WTC11 (cell line): ENCODE measurements around the gene CBLB. TPM values are rescaled to one million over a fixed set of nuclear protein-coding genes. Genes with fewer than 3 reads are reported as not detected.

Experiments
- ATAC-seq: fragments of 200-7000 bp; cut with Tn5 transposase; 2 replicates; pipeline ENCODE4 v1.10.0; 2021; ENCODE audit warnings: mild to moderate bottlenecking, moderate library complexity
- CTCF ChIA-PET: fragments of 300-600 bp; sonication (Branson Sonifier 250); formaldehyde crosslinking; loops from one replicate; lab custom pipeline; 2021; ENCODE audit warnings: antibody characterized with exemption; lab: Charles Lee
- POLR2A ChIA-PET: fragments of 350-600 bp; sonication (Branson Sonifier 250); formaldehyde crosslinking; loops from one replicate; lab custom pipeline; 2021; ENCODE audit warnings: antibody characterized with exemption; lab: Charles Lee
- DNase-seq: peaks from one replicate; pipeline ENCODE4 v3.0.0; 2021; ENCODE audit warnings: low spot score
- H3K27ac Mint-ChIP-seq: 2 replicates; pipeline ENCODE4 v1.8.0; 2021; ENCODE audit warnings: mixed read lengths
- H3K27me3 Mint-ChIP-seq: 2 replicates; pipeline ENCODE4 v1.8.0; 2021; ENCODE audit warnings: low read depth, mild to moderate bottlenecking, moderate library complexity, mixed read lengths
- H3K36me3 Mint-ChIP-seq: 2 replicates; pipeline ENCODE4 v1.8.0; 2021; ENCODE audit warnings: mixed read lengths
- H3K4me1 Mint-ChIP-seq: 2 replicates; pipeline ENCODE4 v1.8.0; 2022; ENCODE audit warnings: mixed read lengths
- H3K4me3 Mint-ChIP-seq: 2 replicates; pipeline ENCODE4 v1.8.0; 2021; ENCODE audit warnings: mild to moderate bottlenecking, moderate library complexity, mixed read lengths
- H3K9me3 Mint-ChIP-seq: 2 replicates; pipeline ENCODE4 v1.8.0; 2021; ENCODE audit warnings: mixed read lengths
- AFF4 ChIP-seq: sonication (generic); formaldehyde crosslinking; IDR thresholded peaks from 2 replicates; pipeline ENCODE4 v1.8.1; 2023; ENCODE audit warnings: mild to moderate bottlenecking, missing genetic modification reagents, borderline replicate concordance
- CDX4 ChIP-seq: fragments of 250-450 bp; sonication (Bioruptor Pico); IDR thresholded peaks from 2 replicates; pipeline ENCODE4 v1.9.0; 2021; ENCODE audit warnings: moderate library complexity, mild to moderate bottlenecking, inconsistent platforms, borderline replicate concordance
- E2F1 ChIP-seq: sonication (generic); formaldehyde crosslinking; IDR thresholded peaks from 2 replicates; pipeline ENCODE4 v1.8.0; 2022; ENCODE audit warnings: mild to moderate bottlenecking, missing genetic modification reagents
- EMX1 ChIP-seq: fragments of 250-450 bp; sonication (Bioruptor Pico); IDR thresholded peaks from 2 replicates; pipeline ENCODE4 v1.8.0; 2021; ENCODE audit warnings: mild to moderate bottlenecking
- ETV6 ChIP-seq: sonication (generic); formaldehyde crosslinking; IDR thresholded peaks from 2 replicates; pipeline ENCODE4 v1.8.1; 2022; ENCODE audit warnings: mild to moderate bottlenecking, missing genetic modification reagents
- KAT7 ChIP-seq: sonication (generic); formaldehyde crosslinking; IDR thresholded peaks from 2 replicates; pipeline ENCODE4 v1.8.1; 2023; ENCODE audit warnings: missing genetic modification reagents, mild to moderate bottlenecking, borderline replicate concordance
- RORB ChIP-seq: fragments of 250-450 bp; sonication (Bioruptor Pico); IDR thresholded peaks from 2 replicates; pipeline ENCODE4 v1.9.0; 2021; ENCODE audit warnings: mild to moderate bottlenecking
- SP1 ChIP-seq: sonication (generic); formaldehyde crosslinking; conservative IDR thresholded peaks from 2 replicates; pipeline ENCODE4 v1.8.1; 2022; ENCODE audit warnings: missing genetic modification reagents
- TP53 ChIP-seq: sonication (generic); formaldehyde crosslinking; IDR thresholded peaks from 2 replicates; pipeline ENCODE4 v1.8.1; 2023; ENCODE audit warnings: mild to moderate bottlenecking, missing genetic modification reagents
- ZNF121 ChIP-seq: sonication (generic); formaldehyde crosslinking; IDR thresholded peaks from 2 replicates; pipeline ENCODE4 v1.8.0; 2023; ENCODE audit warnings: missing genetic modification reagents
- ZNF232 ChIP-seq: sonication (generic); formaldehyde crosslinking; IDR thresholded peaks from 2 replicates; pipeline ENCODE4 v1.8.0; 2022; ENCODE audit warnings: mild to moderate bottlenecking, missing genetic modification reagents
- ZNF416 ChIP-seq: fragments of 250-450 bp; sonication (Bioruptor Pico); IDR thresholded peaks from 2 replicates; pipeline ENCODE4 v1.9.0; 2021; ENCODE audit warnings: mild to moderate bottlenecking, inconsistent platforms
- ZNF423 ChIP-seq: fragments of 250-450 bp; sonication (Bioruptor Pico); IDR thresholded peaks from 2 replicates; pipeline ENCODE4 v2.1.2; 2022; ENCODE audit warnings: mild to moderate bottlenecking, moderate library complexity
- ZNF671 ChIP-seq: fragments of 250-450 bp; sonication (Bioruptor Pico); IDR thresholded peaks from 2 replicates; pipeline ENCODE4 v1.8.0; 2021; ENCODE audit warnings: mild to moderate bottlenecking
- total RNA-seq: library from RNA; stranded (reverse); gene quantifications from 3 replicates; pipeline ENCODE4 v1.2.3, GENCODE V29; 2021
- TF ChIP-seq, protein P1 (sequence below): fragments of 250-450 bp; sonication (Bioruptor Pico); IDR thresholded peaks from 2 replicates; pipeline ENCODE4 v1.9.0; 2021; ENCODE audit warnings: mild to moderate bottlenecking, borderline replicate concordance
- TF ChIP-seq, protein P2 (sequence below): sonication (generic); formaldehyde crosslinking; IDR thresholded peaks from 2 replicates; pipeline ENCODE4 v1.8.0; 2022; ENCODE audit warnings: missing genetic modification reagents
- TF ChIP-seq, protein P3 (sequence below): fragments of 250-450 bp; sonication (Bioruptor Pico); conservative IDR thresholded peaks from 2 replicates; pipeline ENCODE4 v1.9.0; 2021; ENCODE audit warnings: mild to moderate bottlenecking
- TF ChIP-seq, protein P4 (sequence below): fragments of 250-450 bp; sonication (Bioruptor Pico); IDR thresholded peaks from 2 replicates; pipeline ENCODE4 v2.1.2; 2022; ENCODE audit warnings: mild to moderate bottlenecking, moderate library complexity

CBLB gene
- total RNA-seq, 1 experiment from 2014 or later: 19.8 TPM

GRCh38 chr3:105791919-105792786, 76.7 kb downstream of the CBLB start:
- ATAC-seq (no peak), DNase-seq (no peak)
- TF ChIP-seq RORB (CRISPR knock-in tag) (no peak), TP53 (CRISPR knock-in tag) (no peak), SP1 (CRISPR knock-in tag) (no peak), ZNF671 (CRISPR knock-in tag) (no peak), E2F1 (CRISPR knock-in tag) (no peak), EMX1 (no peak), KAT7 (CRISPR knock-in tag) (no peak), CDX4 (no peak), ZNF232 (CRISPR knock-in tag) (no peak), ZNF416 (CRISPR knock-in tag) (no peak), AFF4 (CRISPR knock-in tag) (no peak), ZNF423 (CRISPR knock-in tag) (no peak), ZNF121 (CRISPR knock-in tag) (no peak), ETV6 (CRISPR knock-in tag) (no peak)
- TF ChIP-seq, protein P1, sequence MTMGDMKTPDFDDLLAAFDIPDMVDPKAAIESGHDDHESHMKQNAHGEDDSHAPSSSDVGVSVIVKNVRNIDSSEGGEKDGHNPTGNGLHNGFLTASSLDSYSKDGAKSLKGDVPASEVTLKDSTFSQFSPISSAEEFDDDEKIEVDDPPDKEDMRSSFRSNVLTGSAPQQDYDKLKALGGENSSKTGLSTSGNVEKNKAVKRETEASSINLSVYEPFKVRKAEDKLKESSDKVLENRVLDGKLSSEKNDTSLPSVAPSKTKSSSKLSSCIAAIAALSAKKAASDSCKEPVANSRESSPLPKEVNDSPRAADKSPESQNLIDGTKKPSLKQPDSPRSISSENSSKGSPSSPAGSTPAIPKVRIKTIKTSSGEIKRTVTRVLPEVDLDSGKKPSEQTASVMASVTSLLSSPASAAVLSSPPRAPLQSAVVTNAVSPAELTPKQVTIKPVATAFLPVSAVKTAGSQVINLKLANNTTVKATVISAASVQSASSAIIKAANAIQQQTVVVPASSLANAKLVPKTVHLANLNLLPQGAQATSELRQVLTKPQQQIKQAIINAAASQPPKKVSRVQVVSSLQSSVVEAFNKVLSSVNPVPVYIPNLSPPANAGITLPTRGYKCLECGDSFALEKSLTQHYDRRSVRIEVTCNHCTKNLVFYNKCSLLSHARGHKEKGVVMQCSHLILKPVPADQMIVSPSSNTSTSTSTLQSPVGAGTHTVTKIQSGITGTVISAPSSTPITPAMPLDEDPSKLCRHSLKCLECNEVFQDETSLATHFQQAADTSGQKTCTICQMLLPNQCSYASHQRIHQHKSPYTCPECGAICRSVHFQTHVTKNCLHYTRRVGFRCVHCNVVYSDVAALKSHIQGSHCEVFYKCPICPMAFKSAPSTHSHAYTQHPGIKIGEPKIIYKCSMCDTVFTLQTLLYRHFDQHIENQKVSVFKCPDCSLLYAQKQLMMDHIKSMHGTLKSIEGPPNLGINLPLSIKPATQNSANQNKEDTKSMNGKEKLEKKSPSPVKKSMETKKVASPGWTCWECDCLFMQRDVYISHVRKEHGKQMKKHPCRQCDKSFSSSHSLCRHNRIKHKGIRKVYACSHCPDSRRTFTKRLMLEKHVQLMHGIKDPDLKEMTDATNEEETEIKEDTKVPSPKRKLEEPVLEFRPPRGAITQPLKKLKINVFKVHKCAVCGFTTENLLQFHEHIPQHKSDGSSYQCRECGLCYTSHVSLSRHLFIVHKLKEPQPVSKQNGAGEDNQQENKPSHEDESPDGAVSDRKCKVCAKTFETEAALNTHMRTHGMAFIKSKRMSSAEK (CRISPR knock-in tag): no peak
- TF ChIP-seq, protein P2, sequence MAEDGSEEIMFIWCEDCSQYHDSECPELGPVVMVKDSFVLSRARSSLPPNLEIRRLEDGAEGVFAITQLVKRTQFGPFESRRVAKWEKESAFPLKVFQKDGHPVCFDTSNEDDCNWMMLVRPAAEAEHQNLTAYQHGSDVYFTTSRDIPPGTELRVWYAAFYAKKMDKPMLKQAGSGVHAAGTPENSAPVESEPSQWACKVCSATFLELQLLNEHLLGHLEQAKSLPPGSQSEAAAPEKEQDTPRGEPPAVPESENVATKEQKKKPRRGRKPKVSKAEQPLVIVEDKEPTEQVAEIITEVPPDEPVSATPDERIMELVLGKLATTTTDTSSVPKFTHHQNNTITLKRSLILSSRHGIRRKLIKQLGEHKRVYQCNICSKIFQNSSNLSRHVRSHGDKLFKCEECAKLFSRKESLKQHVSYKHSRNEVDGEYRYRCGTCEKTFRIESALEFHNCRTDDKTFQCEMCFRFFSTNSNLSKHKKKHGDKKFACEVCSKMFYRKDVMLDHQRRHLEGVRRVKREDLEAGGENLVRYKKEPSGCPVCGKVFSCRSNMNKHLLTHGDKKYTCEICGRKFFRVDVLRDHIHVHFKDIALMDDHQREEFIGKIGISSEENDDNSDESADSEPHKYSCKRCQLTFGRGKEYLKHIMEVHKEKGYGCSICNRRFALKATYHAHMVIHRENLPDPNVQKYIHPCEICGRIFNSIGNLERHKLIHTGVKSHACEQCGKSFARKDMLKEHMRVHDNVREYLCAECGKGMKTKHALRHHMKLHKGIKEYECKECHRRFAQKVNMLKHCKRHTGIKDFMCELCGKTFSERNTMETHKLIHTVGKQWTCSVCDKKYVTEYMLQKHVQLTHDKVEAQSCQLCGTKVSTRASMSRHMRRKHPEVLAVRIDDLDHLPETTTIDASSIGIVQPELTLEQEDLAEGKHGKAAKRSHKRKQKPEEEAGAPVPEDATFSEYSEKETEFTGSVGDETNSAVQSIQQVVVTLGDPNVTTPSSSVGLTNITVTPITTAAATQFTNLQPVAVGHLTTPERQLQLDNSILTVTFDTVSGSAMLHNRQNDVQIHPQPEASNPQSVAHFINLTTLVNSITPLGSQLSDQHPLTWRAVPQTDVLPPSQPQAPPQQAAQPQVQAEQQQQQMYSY (CRISPR knock-in tag): no peak
- TF ChIP-seq, protein P3, sequence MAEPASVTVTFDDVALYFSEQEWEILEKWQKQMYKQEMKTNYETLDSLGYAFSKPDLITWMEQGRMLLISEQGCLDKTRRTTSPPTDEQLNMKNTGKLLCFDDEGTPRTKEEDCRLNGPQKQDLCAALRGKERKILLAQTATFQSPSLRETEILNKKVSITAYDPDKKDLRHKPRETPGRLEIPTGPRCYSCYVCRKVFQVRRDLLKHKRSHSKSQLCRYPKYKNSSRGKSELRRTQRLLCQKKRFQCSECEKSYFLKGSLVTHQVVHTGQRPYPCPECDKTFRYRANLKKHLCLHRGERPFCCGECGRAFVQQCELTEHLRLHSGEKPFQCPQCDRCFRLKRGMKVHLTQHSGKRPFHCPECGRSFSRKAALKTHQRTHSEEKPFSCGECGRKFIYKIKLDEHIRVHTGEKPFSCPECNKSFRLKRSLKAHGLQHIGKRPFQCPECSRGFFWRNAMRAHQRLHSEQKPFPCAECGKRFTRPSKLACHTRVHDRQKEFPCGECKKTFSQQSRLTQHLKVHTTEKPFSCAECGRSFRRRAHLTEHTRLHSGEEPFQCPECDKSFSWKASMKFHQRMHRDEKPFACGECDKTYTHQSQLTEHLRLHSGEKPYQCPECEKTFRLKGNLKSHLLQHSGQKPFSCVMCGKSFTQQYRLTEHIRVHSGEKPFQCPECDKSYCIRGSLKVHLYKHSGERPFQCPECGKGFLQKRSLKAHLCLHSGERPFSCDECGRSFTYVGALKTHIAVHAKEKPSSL (CRISPR knock-in tag): no peak
- TF ChIP-seq, protein P4, sequence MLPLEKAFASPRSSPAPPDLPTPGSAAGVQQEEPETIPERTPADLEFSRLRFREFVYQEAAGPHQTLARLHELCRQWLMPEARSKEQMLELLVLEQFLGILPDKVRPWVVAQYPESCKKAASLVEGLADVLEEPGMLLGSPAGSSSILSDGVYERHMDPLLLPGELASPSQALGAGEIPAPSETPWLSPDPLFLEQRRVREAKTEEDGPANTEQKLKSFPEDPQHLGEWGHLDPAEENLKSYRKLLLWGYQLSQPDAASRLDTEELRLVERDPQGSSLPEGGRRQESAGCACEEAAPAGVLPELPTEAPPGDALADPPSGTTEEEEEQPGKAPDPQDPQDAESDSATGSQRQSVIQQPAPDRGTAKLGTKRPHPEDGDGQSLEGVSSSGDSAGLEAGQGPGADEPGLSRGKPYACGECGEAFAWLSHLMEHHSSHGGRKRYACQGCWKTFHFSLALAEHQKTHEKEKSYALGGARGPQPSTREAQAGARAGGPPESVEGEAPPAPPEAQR: no peak
- H3K36me3 Mint-ChIP-seq: peaks cover 8% of the 10 kb centered on the region
- no peaks in the 10 kb centered on the region for H3K27me3 Mint-ChIP-seq
- H3K9me3 Mint-ChIP-seq: peaks cover 6% of the 10 kb centered on the region
- ChIA-PET CTCF (no interaction called here), POLR2A (no interaction called here)
- no peak overlapping the region for H3K4me3 Mint-ChIP-seq
- peaks cover 19% of the 10 kb centered on the region for H3K4me1 Mint-ChIP-seq
- H3K27ac Mint-ChIP-seq: peak overlapping the region; percentile 85; the same call in 1 of the 2 replicates
